ENCODE measurements around the gene PSD4.

Gene PSD4

DNA sequence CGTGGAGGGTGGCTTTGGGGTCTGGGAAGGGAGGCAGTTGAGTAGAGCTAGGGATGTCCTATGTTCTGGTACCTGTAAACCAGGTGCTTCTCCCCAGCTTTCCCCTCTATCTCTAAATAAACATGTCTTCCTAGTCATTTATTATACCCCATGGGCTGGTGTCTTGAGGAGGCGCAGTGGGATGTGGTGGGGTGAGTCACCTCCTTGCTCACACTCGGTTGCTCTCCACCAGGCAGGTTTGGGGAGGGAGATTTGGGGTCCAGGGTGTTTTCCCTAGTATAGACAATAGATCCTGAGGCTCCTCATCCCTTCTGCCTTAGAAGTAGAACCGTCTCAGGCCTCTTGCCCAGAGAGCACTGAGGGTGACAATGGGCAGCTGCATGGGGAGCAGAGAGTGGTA is 5.1 kb downstream of the PSD4 start:
- no peak for DNase-seq (ENCODE audit: low read depth in 1 of 2, low spot score in 1 of 2)
- Histone ChIP-seq H3K27me3 (ENCODE audit: insufficient read depth, poor library complexity, severe bottlenecking) (no peaks in the 10 kb centered on the region), H3K27ac (replicated peaks) (no peak overlapping the region), H3K4me3 (replicated peaks; ENCODE audit: insufficient read depth, low read length) (no peak overlapping the region)
- TF ChIP-seq POLR2AphosphoS5 (IDR thresholded peaks at IDR 0.05; ENCODE audit: low read depth) = no peak
- TF ChIP-seq SPI1 (IDR thresholded peaks at IDR 0.05; ENCODE audit: borderline replicate concordance, low read depth) = no peak
- TF ChIP-seq, protein P1, sequence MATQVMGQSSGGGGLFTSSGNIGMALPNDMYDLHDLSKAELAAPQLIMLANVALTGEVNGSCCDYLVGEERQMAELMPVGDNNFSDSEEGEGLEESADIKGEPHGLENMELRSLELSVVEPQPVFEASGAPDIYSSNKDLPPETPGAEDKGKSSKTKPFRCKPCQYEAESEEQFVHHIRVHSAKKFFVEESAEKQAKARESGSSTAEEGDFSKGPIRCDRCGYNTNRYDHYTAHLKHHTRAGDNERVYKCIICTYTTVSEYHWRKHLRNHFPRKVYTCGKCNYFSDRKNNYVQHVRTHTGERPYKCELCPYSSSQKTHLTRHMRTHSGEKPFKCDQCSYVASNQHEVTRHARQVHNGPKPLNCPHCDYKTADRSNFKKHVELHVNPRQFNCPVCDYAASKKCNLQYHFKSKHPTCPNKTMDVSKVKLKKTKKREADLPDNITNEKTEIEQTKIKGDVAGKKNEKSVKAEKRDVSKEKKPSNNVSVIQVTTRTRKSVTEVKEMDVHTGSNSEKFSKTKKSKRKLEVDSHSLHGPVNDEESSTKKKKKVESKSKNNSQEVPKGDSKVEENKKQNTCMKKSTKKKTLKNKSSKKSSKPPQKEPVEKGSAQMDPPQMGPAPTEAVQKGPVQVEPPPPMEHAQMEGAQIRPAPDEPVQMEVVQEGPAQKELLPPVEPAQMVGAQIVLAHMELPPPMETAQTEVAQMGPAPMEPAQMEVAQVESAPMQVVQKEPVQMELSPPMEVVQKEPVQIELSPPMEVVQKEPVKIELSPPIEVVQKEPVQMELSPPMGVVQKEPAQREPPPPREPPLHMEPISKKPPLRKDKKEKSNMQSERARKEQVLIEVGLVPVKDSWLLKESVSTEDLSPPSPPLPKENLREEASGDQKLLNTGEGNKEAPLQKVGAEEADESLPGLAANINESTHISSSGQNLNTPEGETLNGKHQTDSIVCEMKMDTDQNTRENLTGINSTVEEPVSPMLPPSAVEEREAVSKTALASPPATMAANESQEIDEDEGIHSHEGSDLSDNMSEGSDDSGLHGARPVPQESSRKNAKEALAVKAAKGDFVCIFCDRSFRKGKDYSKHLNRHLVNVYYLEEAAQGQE (IDR thresholded peaks at IDR 0.05; ENCODE audit: insufficient replicate concordance, low read depth) = no peak
- no peak for TF ChIP-seq GABPA (IDR thresholded peaks at IDR 0.05; ENCODE audit: low read depth)
- TF ChIP-seq, protein P2, sequence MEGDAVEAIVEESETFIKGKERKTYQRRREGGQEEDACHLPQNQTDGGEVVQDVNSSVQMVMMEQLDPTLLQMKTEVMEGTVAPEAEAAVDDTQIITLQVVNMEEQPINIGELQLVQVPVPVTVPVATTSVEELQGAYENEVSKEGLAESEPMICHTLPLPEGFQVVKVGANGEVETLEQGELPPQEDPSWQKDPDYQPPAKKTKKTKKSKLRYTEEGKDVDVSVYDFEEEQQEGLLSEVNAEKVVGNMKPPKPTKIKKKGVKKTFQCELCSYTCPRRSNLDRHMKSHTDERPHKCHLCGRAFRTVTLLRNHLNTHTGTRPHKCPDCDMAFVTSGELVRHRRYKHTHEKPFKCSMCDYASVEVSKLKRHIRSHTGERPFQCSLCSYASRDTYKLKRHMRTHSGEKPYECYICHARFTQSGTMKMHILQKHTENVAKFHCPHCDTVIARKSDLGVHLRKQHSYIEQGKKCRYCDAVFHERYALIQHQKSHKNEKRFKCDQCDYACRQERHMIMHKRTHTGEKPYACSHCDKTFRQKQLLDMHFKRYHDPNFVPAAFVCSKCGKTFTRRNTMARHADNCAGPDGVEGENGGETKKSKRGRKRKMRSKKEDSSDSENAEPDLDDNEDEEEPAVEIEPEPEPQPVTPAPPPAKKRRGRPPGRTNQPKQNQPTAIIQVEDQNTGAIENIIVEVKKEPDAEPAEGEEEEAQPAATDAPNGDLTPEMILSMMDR (IDR thresholded peaks at IDR 0.05; ENCODE audit: insufficient read depth, low read length) = no peak

DNA sequence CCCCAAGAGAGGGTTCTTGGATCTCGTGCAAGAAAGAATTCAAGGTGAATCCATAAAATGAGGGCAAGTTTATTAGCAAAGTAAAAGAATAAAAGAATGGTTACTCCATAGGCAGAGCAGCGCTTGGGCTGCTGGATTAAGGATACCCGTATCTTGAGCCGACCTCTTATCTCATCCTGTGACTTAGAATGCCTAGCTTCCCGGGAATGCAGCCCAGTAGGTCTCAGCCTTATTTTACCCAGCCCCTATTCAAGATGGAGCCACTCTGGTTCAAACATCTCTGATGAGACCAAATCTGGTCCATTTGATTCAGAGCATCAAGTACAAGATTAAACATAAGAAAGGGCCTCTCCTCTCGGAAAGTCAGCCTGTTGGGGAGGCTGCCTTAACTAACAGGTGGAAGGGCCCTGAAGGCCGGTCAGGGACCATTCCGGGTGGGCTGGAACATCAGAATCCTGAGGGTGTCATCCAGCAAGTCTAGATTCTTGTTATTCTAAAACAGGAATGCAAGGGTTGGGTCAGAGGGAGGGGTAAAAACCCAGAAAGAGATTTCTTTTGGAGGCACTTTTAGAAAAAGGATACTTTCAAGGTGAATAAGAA is 5.8 kb downstream of the PSD4 start:
- no peak for DNase-seq (ENCODE audit: low read depth in 1 of 2, low spot score in 1 of 2)
- TF ChIP-seq GABPA (IDR thresholded peaks at IDR 0.05; ENCODE audit: low read depth) (no peak), POLR2AphosphoS5 (IDR thresholded peaks at IDR 0.05; ENCODE audit: low read depth) (no peak), SPI1 (IDR thresholded peaks at IDR 0.05; ENCODE audit: borderline replicate concordance, low read depth) (no peak)
- TF ChIP-seq, protein P1 (IDR thresholded peaks at IDR 0.05; ENCODE audit: insufficient replicate concordance, low read depth) = no peak
- TF ChIP-seq, protein P2 (IDR thresholded peaks at IDR 0.05; ENCODE audit: insufficient read depth, low read length) = no peak

DNA sequence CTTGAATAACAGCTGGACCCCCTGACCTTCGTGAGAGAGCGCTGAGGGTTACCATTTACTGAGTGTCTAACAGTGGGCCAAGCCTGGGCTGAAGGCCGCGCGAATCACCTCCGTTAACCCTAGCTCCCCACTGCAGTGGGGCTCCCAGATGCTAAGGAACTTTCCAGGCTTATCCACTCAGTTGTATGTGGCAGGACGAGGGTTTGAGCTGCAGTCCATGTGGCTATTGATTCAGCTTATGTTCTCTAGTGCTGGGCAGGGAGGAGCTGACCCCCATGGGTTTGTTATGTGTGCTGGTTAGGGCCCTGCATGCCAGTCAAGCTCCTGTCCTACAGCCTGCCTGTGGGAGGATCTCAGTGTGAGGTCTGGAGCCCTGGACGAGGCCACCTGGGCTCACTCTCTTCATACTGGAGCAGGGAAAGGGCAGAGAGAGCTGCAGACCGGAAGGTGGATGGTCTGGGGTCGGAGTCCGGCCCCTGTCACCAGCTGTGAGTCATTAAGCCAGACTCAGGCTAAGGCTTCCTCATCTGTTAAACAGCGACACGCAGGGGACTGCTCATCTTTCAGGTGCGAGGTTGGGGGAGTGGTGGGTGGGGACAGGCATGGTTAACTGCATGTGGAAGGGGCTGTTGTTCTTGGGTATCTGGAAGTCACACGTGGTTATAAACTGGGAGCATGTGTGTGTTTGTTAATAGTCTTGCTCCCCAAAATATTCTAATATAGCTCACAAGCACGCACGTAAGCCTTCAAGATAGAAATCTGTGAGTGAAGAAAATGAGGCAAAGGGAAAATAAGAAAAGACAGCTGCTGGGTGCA is 6.6 kb downstream of the PSD4 start:
- peak in 1 of 2 experiments; percentile 60 for DNase-seq (ENCODE audit: low read depth in 1 of 2, low spot score in 1 of 2)
- TF ChIP-seq, protein P2 (IDR thresholded peaks at IDR 0.05; ENCODE audit: insufficient read depth, low read length) = no peak
- TF ChIP-seq, protein P1 (IDR thresholded peaks at IDR 0.05; ENCODE audit: insufficient replicate concordance, low read depth) = no peak
- TF ChIP-seq POLR2AphosphoS5 (IDR thresholded peaks at IDR 0.05; ENCODE audit: low read depth) (no peak), SPI1 (IDR thresholded peaks at IDR 0.05; ENCODE audit: borderline replicate concordance, low read depth) (no peak)
- Histone ChIP-seq H3K27ac (replicated peaks) (no peak overlapping the region; the same call in 1 of the 2 replicates), H3K4me3 (replicated peaks; ENCODE audit: insufficient read depth, low read length) (no peak overlapping the region), H3K27me3 (ENCODE audit: insufficient read depth, poor library complexity, severe bottlenecking) (no peaks in the 10 kb centered on the region)

More for the DNA sequence above, 5.8 kb downstream of the PSD4 start:
- Histone ChIP-seq H3K4me3 (replicated peaks; ENCODE audit: insufficient read depth, low read length) (no peak overlapping the region), H3K27ac (replicated peaks) (no peak overlapping the region), H3K27me3 (ENCODE audit: insufficient read depth, poor library complexity, severe bottlenecking) (no peaks in the 10 kb centered on the region)
